HCT116 (cell line): ENCODE results near the gene TRIAP1. TPM values are rescaled to one million over a fixed set of nuclear protein-coding genes. Genes with fewer than 3 reads are reported as not detected.

Experiments
- ATAC-seq: fragments of 200-7000 bp; cut with Tn5 transposase; 2 replicates; pipeline ENCODE4 v1.9.1; 2020; ENCODE audit warnings: mild to moderate bottlenecking, moderate library complexity
- BruUV-seq: library from RNA; stranded (reverse); fragments of 400-500 nt; replicated peaks from 2 replicates; lab custom pipeline; 2021; lab: Mats Ljungman, UMichigan
- CTCF ChIA-PET: fragments of 300-600 bp; sonication (Branson Sonifier 250); formaldehyde crosslinking; loops from one replicate; lab custom pipeline; 2021; ENCODE audit warnings: antibody characterized with exemption; lab: Charles Lee
- POLR2A ChIA-PET: fragments of 300-600, 350-600 bp; sonication (Branson Sonifier 250); formaldehyde crosslinking; loops from one replicate; lab custom pipeline; 2021; ENCODE audit warnings: antibody characterized with exemption; lab: Charles Lee
- RAD21 ChIA-PET, 2 experiments: fragments of 300-600 bp; sonication (Branson Sonifier 250); formaldehyde crosslinking; loops; one replicate each; lab custom pipeline; 2023; ENCODE audit warnings: low total read pairs in 2 of 2; ENCODE audit not compliant: uncharacterized antibody in 2 of 2, unreplicated experiment in 2 of 2, low non-redundant PET in 1 of 2; lab: Charles Lee
- DNase-seq: peaks from one replicate; pipeline ENCODE4 v3.0.0-alpha.2; 2010; ENCODE audit warnings: low read depth, low spot score
- H2AFZ ChIP-seq: fragments of 200-600 bp; shearing (Covaris generic), sonication (generic); 2 replicates; pipeline ENCODE4 v1.6.1; 2017; ENCODE audit warnings: low read depth, mixed run types, mixed read lengths, antibody characterized with exemption, low read length; ENCODE audit not compliant: poor library complexity, severe bottlenecking
- H3K27ac ChIP-seq: 2 replicates; pipeline ENCODE4 v1.5.1; 2012; ENCODE audit warnings: low read depth, low read length
- H3K27me3 ChIP-seq: fragments of 200-600 bp; sonication (generic); 2 replicates; pipeline ENCODE4 v1.6.1; 2016; ENCODE audit warnings: mixed run types, low read length, mixed read lengths; ENCODE audit not compliant: insufficient read depth
- H3K36me3 ChIP-seq, 2 experiments: fragments of 200-500 bp in 1 of 2; fragments of 200-600 bp in 1 of 2; sonication (Bioruptor generic) in 1 of 2; sonication (generic) in 1 of 2; 2 replicates each; pipeline versions ENCODE4 v1.5.1 to v1.6.1; 2014 to 2016; ENCODE audit warnings: low read length in 2 of 2, inconsistent platforms in 1 of 2, mixed read lengths in 1 of 2, mixed run types in 1 of 2; ENCODE audit not compliant: insufficient read depth in 2 of 2, control insufficient read depth in 1 of 2
- H3K4me1 ChIP-seq, 2 experiments: fragments of 200-600 bp in 1 of 2; sonication (generic) in 1 of 2; 2 replicates each; pipeline versions ENCODE4 v1.5.1 to v1.6.1; 2012 to 2017; ENCODE audit warnings: low read length in 2 of 2, inconsistent platforms in 1 of 2, mild to moderate bottlenecking in 1 of 2, mixed read lengths in 1 of 2, mixed run types in 1 of 2, moderate library complexity in 1 of 2; ENCODE audit not compliant: insufficient read depth in 2 of 2, control insufficient read depth in 1 of 2
- H3K4me2 ChIP-seq: fragments of 200-600 bp; sonication (generic); 2 replicates; pipeline ENCODE4 v1.6.1; 2017; ENCODE audit warnings: mixed run types, low read length, mixed read lengths
- H3K4me3 ChIP-seq, 2 experiments: fragments of 200-600 bp in 1 of 2; sonication (generic) in 1 of 2; replicated peaks in 1 of 2; 2 replicates each; pipeline ENCODE4 v1.5.1; 2011 to 2016; ENCODE audit warnings: low read length in 2 of 2, control low read depth in 1 of 2, low read depth in 1 of 2, mild to moderate bottlenecking in 1 of 2, mixed read lengths in 1 of 2, mixed run types in 1 of 2
- H3K79me2 ChIP-seq: fragments of 200-600 bp; sonication (generic); 2 replicates; pipeline ENCODE4 v1.6.1; 2017; ENCODE audit warnings: mild to moderate bottlenecking, mixed run types, low read length, moderate library complexity, mixed read lengths; ENCODE audit not compliant: insufficient read depth
- H3K9ac ChIP-seq: fragments of 200-600 bp; sonication (generic); 2 replicates; pipeline ENCODE4 v1.6.1; 2016; ENCODE audit warnings: low read length, mixed read lengths
- H3K9me2 ChIP-seq: fragments of 200-600 bp; sonication (generic), shearing (Covaris generic); 2 replicates; pipeline ENCODE4 v1.6.1; 2017; ENCODE audit warnings: mixed run types, mild to moderate bottlenecking, moderate library complexity; ENCODE audit not compliant: insufficient read depth
- H3K9me3 ChIP-seq, 2 experiments: fragments of 200-500 bp in 1 of 2; fragments of 200-600 bp in 1 of 2; sonication (Bioruptor generic) in 1 of 2; sonication (generic) in 1 of 2; 2 replicates each; pipeline ENCODE4 v1.6.1; 2014 to 2017; ENCODE audit warnings: low read length in 2 of 2, mixed read lengths in 2 of 2, inconsistent platforms in 1 of 2, low read depth in 1 of 2, mild to moderate bottlenecking in 1 of 2, mixed run types in 1 of 2, moderate library complexity in 1 of 2; ENCODE audit not compliant: control insufficient read depth in 1 of 2, insufficient read depth in 1 of 2
- H4K20me1 ChIP-seq: fragments of 200-600 bp; sonication (generic), shearing (Covaris generic); 2 replicates; pipeline ENCODE4 v1.6.1; 2017; ENCODE audit warnings: mixed run types, mild to moderate bottlenecking, moderate library complexity; ENCODE audit not compliant: insufficient read depth
- ATF3 ChIP-seq: IDR thresholded peaks from 2 replicates; pipeline ENCODE4 v1.6.1; 2012
- CBX3 ChIP-seq: IDR thresholded peaks from 2 replicates; pipeline ENCODE4 v1.6.1; 2012; ENCODE audit warnings: low read depth
- CEBPB ChIP-seq: IDR thresholded peaks from 2 replicates; pipeline ENCODE4 v1.6.1; 2012; ENCODE audit warnings: low read depth
- EGR1 ChIP-seq: IDR thresholded peaks from 2 replicates; pipeline ENCODE4 v1.6.1; 2012; ENCODE audit warnings: low read depth
- ELF1 ChIP-seq: IDR thresholded peaks from 2 replicates; pipeline ENCODE4 v1.6.1; 2012; ENCODE audit warnings: low read depth, borderline replicate concordance
- EZH2 ChIP-seq: fragments of 200-600 bp; sonication (generic); IDR thresholded peaks from 2 replicates; pipeline ENCODE4 v1.6.1; 2017; ENCODE audit warnings: antibody characterized with exemption, mixed run types
- EZH2phosphoT487 ChIP-seq: fragments of 200-600 bp; IDR thresholded peaks from 2 replicates; pipeline ENCODE4 v1.6.1; 2018; ENCODE audit warnings: antibody characterized with exemption, borderline replicate concordance
- FOSL1 ChIP-seq: IDR thresholded peaks from 2 replicates; pipeline ENCODE4 v1.6.1; 2012; ENCODE audit warnings: low read depth
- JUND ChIP-seq: IDR thresholded peaks from 2 replicates; pipeline ENCODE4 v1.6.1; 2012
- POLR2A ChIP-seq: IDR thresholded peaks from 2 replicates; pipeline ENCODE4 v1.7.0; 2011; ENCODE audit warnings: borderline replicate concordance; ENCODE audit not compliant: insufficient read depth, insufficient read length; ENCODE audit errors: extremely low read depth
- POLR2AphosphoS5 ChIP-seq: IDR thresholded peaks from 2 replicates; pipeline ENCODE4 v1.6.1; 2011; ENCODE audit warnings: mild to moderate bottlenecking, low read depth, low read length, moderate library complexity
- RAD21 ChIP-seq: IDR thresholded peaks from 2 replicates; pipeline ENCODE4 v1.6.1; 2012; ENCODE audit warnings: low read depth, mild to moderate bottlenecking
- SIN3A ChIP-seq: IDR thresholded peaks from 2 replicates; pipeline ENCODE4 v1.6.1; 2012; ENCODE audit warnings: low read depth
- SP1 ChIP-seq: IDR thresholded peaks from 2 replicates; pipeline ENCODE4 v1.6.1; 2012; ENCODE audit warnings: low read depth
- TCF7L2 ChIP-seq: IDR thresholded peaks from 2 replicates; pipeline ENCODE4 v1.7.0; 2011; ENCODE audit warnings: borderline replicate concordance, inconsistent platforms; ENCODE audit not compliant: insufficient read depth, insufficient read length; ENCODE audit errors: extremely low read depth
- YY1 ChIP-seq: IDR thresholded peaks from 2 replicates; pipeline ENCODE4 v1.6.1; 2011; ENCODE audit warnings: low read length, low read depth, moderate library complexity, mild to moderate bottlenecking; ENCODE audit not compliant: insufficient replicate concordance; ENCODE audit errors: extremely low read depth
- intact Hi-C: fragments of 100-400 bp; cut with micrococcal nuclease; formaldehyde crosslinking; loops from 2 replicates; pipeline ENCODE4 v1.10.0; 2022
- total RNA-seq: library from RNA; stranded (reverse); gene quantifications from one replicate; pipeline ENCODE4 v1.2.1, GENCODE V29; 2021; ENCODE audit not compliant: unreplicated experiment
- TF ChIP-seq, protein P1 (sequence below), 3 experiments: fragments of 200-600 bp in 1 of 3; sonication (generic) in 1 of 3; IDR thresholded peaks in 2 of 3; conservative IDR thresholded peaks in 1 of 3; 2 replicates each; pipeline ENCODE4 v1.5.1; 2012 to 2017; ENCODE audit warnings: low read depth in 2 of 3, low read length in 2 of 3, antibody characterized with exemption in 1 of 3, borderline replicate concordance in 1 of 3, control low read depth in 1 of 3, mild to moderate bottlenecking in 1 of 3, mixed read lengths in 1 of 3, mixed run types in 1 of 3, moderate library complexity in 1 of 3; ENCODE audit not compliant: insufficient read depth in 1 of 3
- TF ChIP-seq, protein P2 (sequence below): IDR thresholded peaks from 2 replicates; pipeline ENCODE4 v1.6.1; 2011; ENCODE audit warnings: mild to moderate bottlenecking, low read length, moderate library complexity; ENCODE audit not compliant: insufficient replicate concordance; ENCODE audit errors: extremely low read depth

Gene TRIAP1
- total RNA-seq, 1 experiment from 2014 or later, result 40.3 TPM

- Histone ChIP-seq H3K9ac (no peak overlapping the region), H3K27ac (no peak overlapping the region), H3K9me2 (no peaks in the 10 kb centered on the region), H3K4me1 (peaks cover 3 to 7% of the 10 kb centered on the region in 2 experiments; a peak in 2 of 4 replicates), H3K9me3 (no peaks in the 10 kb centered on the region), H3K4me2 (no peak overlapping the region), H4K20me1 (no peaks in the 10 kb centered on the region), H3K4me3 (no peak overlapping the region), H3K27me3 (no peaks in the 10 kb centered on the region), H2AFZ (no peak overlapping the region), H3K79me2 (peaks cover 13% of the 10 kb centered on the region; the same call in 1 of the 2 replicates), H3K36me3 (no peaks in the 10 kb centered on the region; a peak in 2 of 4 replicates)
- intact Hi-C loops, result no loop called here
- BruUV-seq, result no TSS peak
- DNase-seq (no peak), ATAC-seq (no peak)
- POLR2A ChIA-PET, result no interaction called here
- CTCF ChIA-PET, result no interaction called here
- no peak for TF ChIP-seq ELF1
- TF ChIP-seq FOSL1, result no peak
- TF ChIP-seq TCF7L2, result no peak
- no peak for TF ChIP-seq YY1
- TF ChIP-seq RAD21, result no peak
- TF ChIP-seq JUND, result no peak
- no peak for TF ChIP-seq POLR2A
- no peak for TF ChIP-seq CBX3
- no peak for TF ChIP-seq CEBPB
- no peak for TF ChIP-seq SP1
- TF ChIP-seq EGR1, result no peak
- TF ChIP-seq ATF3, result no peak
- TF ChIP-seq POLR2AphosphoS5, result no peak
- TF ChIP-seq SIN3A, result no peak
- TF ChIP-seq, protein P1, sequence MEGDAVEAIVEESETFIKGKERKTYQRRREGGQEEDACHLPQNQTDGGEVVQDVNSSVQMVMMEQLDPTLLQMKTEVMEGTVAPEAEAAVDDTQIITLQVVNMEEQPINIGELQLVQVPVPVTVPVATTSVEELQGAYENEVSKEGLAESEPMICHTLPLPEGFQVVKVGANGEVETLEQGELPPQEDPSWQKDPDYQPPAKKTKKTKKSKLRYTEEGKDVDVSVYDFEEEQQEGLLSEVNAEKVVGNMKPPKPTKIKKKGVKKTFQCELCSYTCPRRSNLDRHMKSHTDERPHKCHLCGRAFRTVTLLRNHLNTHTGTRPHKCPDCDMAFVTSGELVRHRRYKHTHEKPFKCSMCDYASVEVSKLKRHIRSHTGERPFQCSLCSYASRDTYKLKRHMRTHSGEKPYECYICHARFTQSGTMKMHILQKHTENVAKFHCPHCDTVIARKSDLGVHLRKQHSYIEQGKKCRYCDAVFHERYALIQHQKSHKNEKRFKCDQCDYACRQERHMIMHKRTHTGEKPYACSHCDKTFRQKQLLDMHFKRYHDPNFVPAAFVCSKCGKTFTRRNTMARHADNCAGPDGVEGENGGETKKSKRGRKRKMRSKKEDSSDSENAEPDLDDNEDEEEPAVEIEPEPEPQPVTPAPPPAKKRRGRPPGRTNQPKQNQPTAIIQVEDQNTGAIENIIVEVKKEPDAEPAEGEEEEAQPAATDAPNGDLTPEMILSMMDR (IDR thresholded peaks at IDR 0.05 in 2 of 3, conservative IDR thresholded peaks at IDR 0.05 in 1 of 3; ENCODE audit: borderline replicate concordance in 1 of 3, insufficient read depth in 1 of 3, low read depth in 2 of 3, low read length in 2 of 3), result no peak
- TF ChIP-seq, protein P2, sequence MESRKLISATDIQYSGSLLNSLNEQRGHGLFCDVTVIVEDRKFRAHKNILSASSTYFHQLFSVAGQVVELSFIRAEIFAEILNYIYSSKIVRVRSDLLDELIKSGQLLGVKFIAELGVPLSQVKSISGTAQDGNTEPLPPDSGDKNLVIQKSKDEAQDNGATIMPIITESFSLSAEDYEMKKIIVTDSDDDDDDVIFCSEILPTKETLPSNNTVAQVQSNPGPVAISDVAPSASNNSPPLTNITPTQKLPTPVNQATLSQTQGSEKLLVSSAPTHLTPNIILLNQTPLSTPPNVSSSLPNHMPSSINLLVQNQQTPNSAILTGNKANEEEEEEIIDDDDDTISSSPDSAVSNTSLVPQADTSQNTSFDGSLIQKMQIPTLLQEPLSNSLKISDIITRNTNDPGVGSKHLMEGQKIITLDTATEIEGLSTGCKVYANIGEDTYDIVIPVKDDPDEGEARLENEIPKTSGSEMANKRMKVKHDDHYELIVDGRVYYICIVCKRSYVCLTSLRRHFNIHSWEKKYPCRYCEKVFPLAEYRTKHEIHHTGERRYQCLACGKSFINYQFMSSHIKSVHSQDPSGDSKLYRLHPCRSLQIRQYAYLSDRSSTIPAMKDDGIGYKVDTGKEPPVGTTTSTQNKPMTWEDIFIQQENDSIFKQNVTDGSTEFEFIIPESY, result no peak
- no peak for TF ChIP-seq EZH2phosphoT487
- no peak for TF ChIP-seq EZH2
- RAD21 ChIA-PET, result no interaction called here
Observed at GRCh38 chr12:120490325-120490724, 44.1 kb upstream of the TRIAP1 start.
